CD14-positive monocyte (primary cell): ENCODE results near the gene ZC2HC1C. TPM values are rescaled to one million over a fixed set of nuclear protein-coding genes. Genes with fewer than 3 reads are reported as not detected.

Experiments
- DNase-seq, 3 donors: peaks; one replicate each; pipeline ENCODE4 v3.0.0-alpha.2; 2011 to 2022
- H2AFZ ChIP-seq: 2 replicates; pipeline ENCODE4 v1.6.0; 2012; ENCODE audit warnings: mild to moderate bottlenecking, low read depth, low read length, inconsistent platforms; ENCODE audit not compliant: insufficient read depth, poor library complexity, severe bottlenecking
- H3K27ac ChIP-seq, 2 donors: 1 replicate in 1 of 2; 2 replicates in 1 of 2; pipeline ENCODE4 v1.5.1; 2012 to 2013; ENCODE audit warnings: low read length in 2 of 2, control low read depth in 1 of 2, inconsistent platforms in 1 of 2, low read depth in 1 of 2, mild to moderate bottlenecking in 1 of 2
- H3K27me3 ChIP-seq, 2 donors: one replicate each; pipeline versions ENCODE4 v1.6.0 to v1.6.1; 2011 to 2013; ENCODE audit warnings: low read length in 2 of 2; ENCODE audit not compliant: control insufficient read depth in 2 of 2, insufficient read depth in 2 of 2
- H3K36me3 ChIP-seq, 2 donors: replicated peaks in 1 of 2; 1 replicate in 1 of 2; 2 replicates in 1 of 2; pipeline versions ENCODE4 v1.5.1 to v1.6.1; 2012 to 2013; ENCODE audit warnings: low read length in 2 of 2, control low read depth in 1 of 2, inconsistent platforms in 1 of 2, mild to moderate bottlenecking in 1 of 2; ENCODE audit not compliant: insufficient read depth in 2 of 2, control insufficient read depth in 1 of 2
- H3K4me1 ChIP-seq, 2 donors: 1 replicate in 1 of 2; 2 replicates in 1 of 2; pipeline versions ENCODE4 v1.5.1 to v1.6.1; 2012 to 2013; ENCODE audit warnings: low read length in 2 of 2, control low read depth in 1 of 2, inconsistent platforms in 1 of 2, mild to moderate bottlenecking in 1 of 2, moderate library complexity in 1 of 2; ENCODE audit not compliant: insufficient read depth in 2 of 2, control insufficient read depth in 1 of 2
- H3K4me2 ChIP-seq: replicated peaks from 2 replicates; pipeline ENCODE3; 2012; ENCODE audit warnings: low read length, moderate library complexity, mild to moderate bottlenecking; ENCODE audit not compliant: poor library complexity, severe bottlenecking; ENCODE audit errors: extremely low read depth
- H3K4me3 ChIP-seq, 3 experiments: fragments of 200-600 bp in 1 of 3; sonication (generic) in 1 of 3; replicated peaks in 1 of 3; 1 replicate in 2 of 3; 2 replicates in 1 of 3; pipeline ENCODE4 v1.5.1; 2011 to 2013; ENCODE audit warnings: low read length in 3 of 3, mild to moderate bottlenecking in 3 of 3, control low read depth in 2 of 3, low read depth in 2 of 3, inconsistent platforms in 1 of 3, moderate library complexity in 1 of 3
- H3K79me2 ChIP-seq: 2 replicates; pipeline ENCODE4 v1.6.0; 2012; ENCODE audit warnings: mild to moderate bottlenecking, control low read depth, inconsistent platforms, low read length, moderate library complexity; ENCODE audit not compliant: insufficient read depth
- H3K9ac ChIP-seq: 2 replicates; pipeline ENCODE4 v1.6.0; 2017; ENCODE audit warnings: low read length, mild to moderate bottlenecking; ENCODE audit not compliant: insufficient read depth, poor library complexity, severe bottlenecking
- H3K9me3 ChIP-seq, 2 donors: replicated peaks in 1 of 2; 1 replicate in 1 of 2; 2 replicates in 1 of 2; pipeline versions ENCODE4 v1.5.1 to v1.6.1; 2012 to 2013; ENCODE audit warnings: low read length in 2 of 2, control low read depth in 1 of 2; ENCODE audit not compliant: control insufficient read depth in 1 of 2, insufficient read depth in 1 of 2
- H4K20me1 ChIP-seq: 2 replicates; pipeline ENCODE4 v1.6.0; 2012; ENCODE audit warnings: mild to moderate bottlenecking, low read length, control low read depth, moderate library complexity; ENCODE audit not compliant: insufficient read depth
- H3K27ac Mint-ChIP-seq, 7 donors: one replicate each; pipeline ENCODE4 v1.8.0; 2020; ENCODE audit warnings: mild to moderate bottlenecking in 7 of 7, mixed read lengths in 7 of 7, moderate library complexity in 6 of 7, inconsistent platforms in 2 of 7
- H3K27me3 Mint-ChIP-seq, 3 donors: one replicate each; pipeline ENCODE4 v1.8.0; 2021 to 2022; ENCODE audit warnings: low read depth in 3 of 3, mild to moderate bottlenecking in 3 of 3, mixed read lengths in 3 of 3, moderate library complexity in 3 of 3, inconsistent platforms in 1 of 3
- H3K36me3 Mint-ChIP-seq, 2 donors: one replicate each; pipeline ENCODE4 v1.8.0; 2020; ENCODE audit warnings: mixed read lengths in 2 of 2, inconsistent platforms in 1 of 2, mild to moderate bottlenecking in 1 of 2
- H3K4me1 Mint-ChIP-seq: one replicate; pipeline ENCODE4 v1.8.0; 2020; ENCODE audit warnings: mild to moderate bottlenecking, mixed read lengths
- H3K4me3 Mint-ChIP-seq, 2 donors: one replicate each; pipeline ENCODE4 v1.8.0; 2020; ENCODE audit warnings: mild to moderate bottlenecking in 2 of 2, mixed read lengths in 2 of 2, moderate library complexity in 1 of 2
- H3K9me3 Mint-ChIP-seq, 7 donors: one replicate each; pipeline ENCODE4 v1.8.0; 2020 to 2022; ENCODE audit warnings: mixed read lengths in 7 of 7, mild to moderate bottlenecking in 6 of 7, moderate library complexity in 6 of 7, inconsistent platforms in 2 of 7
- CTCF ChIP-seq: fragments of 200-600 bp; IDR thresholded peaks from one replicate; pipeline ENCODE4 v1.8.0; 2022; ENCODE audit warnings: antibody characterized with exemption, mild to moderate bottlenecking
- WGBS: methylation state at CpG from one replicate; pipeline ENCODE4 v1.1.5; 2013; ENCODE audit warnings: missing lambda C conversion rate; ENCODE audit not compliant: insufficient coverage; 5-methylcytosine and 5-hydroxymethylcytosine counted together
- intact Hi-C, 2 donors: fragments of 100-400 bp; cut with micrococcal nuclease; formaldehyde crosslinking; loops; one replicate each; pipeline versions ENCODE4 v1.15.0 to v1.15.1; 2023
- polyA plus RNA-seq, 3 donors: library from polyadenylated mRNA; depleted of rRNA in 1 of 3; unstranded in 2 of 3; stranded (reverse) in 1 of 3; fragments of 300-500 nt in 2 of 3; fragments of >200 nt in 1 of 3; fragmentation: Illumina TruSeq in 2 of 3; gene quantifications; 1 replicate in 2 of 3; 2 replicates in 1 of 3; pipeline ENCODE4 v1.2.3, GENCODE V29; 2012 to 2021

ZC2HC1C gene
- polyA plus RNA-seq, 3 donors = 0.08 TPM; not detected in 2

- DNase-seq = no peak
- Mint-ChIP-seq H3K4me1 (no peaks in the 10 kb centered on the region), H3K27ac (no peak overlapping the region), H3K4me3 (no peak overlapping the region), H3K36me3 (peaks cover 81 to 92% of the 10 kb centered on the region in 2 donors), H3K9me3 (no peaks in the 10 kb centered on the region), H3K27me3 (no peaks in the 10 kb centered on the region)
- Histone ChIP-seq H3K9me3 (no peaks in the 10 kb centered on the region), H3K36me3 (peaks cover 94 to 100% of the 10 kb centered on the region in 2 donors), H3K4me2 (no peak overlapping the region), H2AFZ (no peak overlapping the region), H3K79me2 (no peaks in the 10 kb centered on the region), H4K20me1 (no peaks in the 10 kb centered on the region), H3K27ac (no peak overlapping the region), H3K4me1 (no peaks in the 10 kb centered on the region), H3K4me3 (no peak overlapping the region), H3K27me3 (no peaks in the 10 kb centered on the region), H3K9ac (no peak overlapping the region)
- no peak for TF ChIP-seq CTCF
- intact Hi-C loops = no loop called here
- WGBS = no CpG with 5 or more reads among the region's 2 CpGs
These were observed 40.4 kb downstream of the ZC2HC1C start for GRCh38 chr14:75109877-75110276.

- no peak for TF ChIP-seq CTCF
- Mint-ChIP-seq H3K36me3 (peaks cover 82 to 92% of the 10 kb centered on the region in 2 donors), H3K9me3 (no peaks in the 10 kb centered on the region), H3K27me3 (no peaks in the 10 kb centered on the region), H3K27ac (no peak overlapping the region), H3K4me3 (no peak overlapping the region), H3K4me1 (peaks cover 2% of the 10 kb centered on the region)
- Histone ChIP-seq H3K4me1 (no peaks in the 10 kb centered on the region), H3K4me2 (no peak overlapping the region), H3K27me3 (no peaks in the 10 kb centered on the region), H4K20me1 (no peaks in the 10 kb centered on the region), H3K36me3 (peaks cover 97 to 100% of the 10 kb centered on the region in 2 donors), H3K79me2 (no peaks in the 10 kb centered on the region), H3K4me3 (no peak overlapping the region), H2AFZ (no peak overlapping the region), H3K27ac (no peak overlapping the region), H3K9me3 (no peaks in the 10 kb centered on the region), H3K9ac (no peak overlapping the region)
- no CpG with 5 or more reads among the region's 5 CpGs for WGBS
- no peak for DNase-seq
- intact Hi-C loops = no loop called here
These were observed 44.6 kb downstream of the ZC2HC1C start for GRCh38 chr14:75113932-75114539.
